Cardiac muscle cell (in vitro differentiated cells and primary cell): Measurements from ENCODE around the gene CYP2W1. TPM values are rescaled to one million over a fixed set of nuclear protein-coding genes. Genes with fewer than 3 reads are reported as not detected.

ENCODE experiments used
- DNase-seq, 2 donors: peaks; one replicate each; pipeline versions ENCODE4 v3.0.0 to v3.0.0-alpha.2; 2010 to 2017; ENCODE audit warnings: low read depth in 1 of 2, low spot score in 1 of 2
- H3K27ac ChIP-seq: fragments of 200-600 bp; sonication (generic); 2 replicates; pipeline ENCODE4 v1.5.1; 2016
- H3K27me3 ChIP-seq: fragments of 200-600 bp; sonication (generic); 2 replicates; pipeline ENCODE4 v1.6.0; 2016; ENCODE audit warnings: control low read depth
- H3K36me3 ChIP-seq: fragments of 200-600 bp; sonication (generic); 2 replicates; pipeline ENCODE4 v1.5.1; 2016; ENCODE audit warnings: control low read depth
- H3K4me1 ChIP-seq: fragments of 200-600 bp; sonication (generic); 2 replicates; pipeline ENCODE4 v1.8.1; 2017; ENCODE audit warnings: low read depth, mild to moderate bottlenecking, mixed run types
- H3K4me3 ChIP-seq: fragments of 200-600 bp; sonication (generic); 2 replicates; pipeline ENCODE4 v1.5.1; 2016; ENCODE audit warnings: mild to moderate bottlenecking
- H3K9me3 ChIP-seq: fragments of 200-600 bp; sonication (generic); 2 replicates; pipeline ENCODE4 v1.5.1; 2017; ENCODE audit warnings: low read depth, mild to moderate bottlenecking, control low read depth
- polyA plus RNA-seq: library from polyadenylated mRNA; unstranded; fragments of >200 nt; fragmentation: Nextera tagmentation; extraction: Ambion mirVana; gene quantifications from 2 replicates; pipeline ENCODE4 v1.2.1, GENCODE V29; 2016
- total RNA-seq: library from RNA; depleted of rRNA; stranded (reverse); fragments of >200 nt; gene quantifications from 2 replicates; pipeline ENCODE4 v1.2.3, GENCODE V29; 2016
- TF ChIP-seq, protein P1 (sequence below): IDR thresholded peaks from 2 replicates; pipeline ENCODE4 v1.5.1; 2012; ENCODE audit warnings: low read depth, mild to moderate bottlenecking, low read length

The CYP2W1 gene
- total and polyA plus RNA-seq, 2 experiments from 2014 or later = 0.10 to 3.4 TPM

DNA sequence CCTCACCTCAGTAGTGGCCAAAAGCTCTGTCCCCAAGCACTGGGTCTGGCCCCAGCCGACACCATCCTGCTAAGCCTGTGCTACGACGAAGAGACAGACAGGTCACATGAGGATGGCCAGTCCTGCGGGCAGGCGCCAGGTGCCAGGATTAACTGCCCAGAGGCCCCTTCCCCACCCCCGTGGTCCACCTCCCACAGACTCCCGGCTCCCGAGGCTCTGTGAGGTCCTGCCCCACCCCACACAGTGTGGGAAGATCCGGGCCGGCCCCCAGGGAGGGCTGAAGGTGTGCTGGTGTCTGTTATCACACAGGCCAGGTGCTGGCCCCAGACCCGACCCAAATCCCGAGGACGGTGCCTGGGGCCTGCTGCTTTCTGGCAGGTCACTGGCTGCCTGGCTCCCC, 27.2 kb downstream of the CYP2W1 start:
- no peaks in the 10 kb centered on the region for H3K9me3 ChIP-seq
- DNase-seq = no peak
- H3K27ac ChIP-seq = no peak overlapping the region
- no peaks in the 10 kb centered on the region for H3K27me3 ChIP-seq
- no peaks in the 10 kb centered on the region for H3K4me1 ChIP-seq
- TF ChIP-seq, protein P1, sequence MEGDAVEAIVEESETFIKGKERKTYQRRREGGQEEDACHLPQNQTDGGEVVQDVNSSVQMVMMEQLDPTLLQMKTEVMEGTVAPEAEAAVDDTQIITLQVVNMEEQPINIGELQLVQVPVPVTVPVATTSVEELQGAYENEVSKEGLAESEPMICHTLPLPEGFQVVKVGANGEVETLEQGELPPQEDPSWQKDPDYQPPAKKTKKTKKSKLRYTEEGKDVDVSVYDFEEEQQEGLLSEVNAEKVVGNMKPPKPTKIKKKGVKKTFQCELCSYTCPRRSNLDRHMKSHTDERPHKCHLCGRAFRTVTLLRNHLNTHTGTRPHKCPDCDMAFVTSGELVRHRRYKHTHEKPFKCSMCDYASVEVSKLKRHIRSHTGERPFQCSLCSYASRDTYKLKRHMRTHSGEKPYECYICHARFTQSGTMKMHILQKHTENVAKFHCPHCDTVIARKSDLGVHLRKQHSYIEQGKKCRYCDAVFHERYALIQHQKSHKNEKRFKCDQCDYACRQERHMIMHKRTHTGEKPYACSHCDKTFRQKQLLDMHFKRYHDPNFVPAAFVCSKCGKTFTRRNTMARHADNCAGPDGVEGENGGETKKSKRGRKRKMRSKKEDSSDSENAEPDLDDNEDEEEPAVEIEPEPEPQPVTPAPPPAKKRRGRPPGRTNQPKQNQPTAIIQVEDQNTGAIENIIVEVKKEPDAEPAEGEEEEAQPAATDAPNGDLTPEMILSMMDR = no peak
- no peak overlapping the region for H3K4me3 ChIP-seq
- no peaks in the 10 kb centered on the region for H3K36me3 ChIP-seq

DNA sequence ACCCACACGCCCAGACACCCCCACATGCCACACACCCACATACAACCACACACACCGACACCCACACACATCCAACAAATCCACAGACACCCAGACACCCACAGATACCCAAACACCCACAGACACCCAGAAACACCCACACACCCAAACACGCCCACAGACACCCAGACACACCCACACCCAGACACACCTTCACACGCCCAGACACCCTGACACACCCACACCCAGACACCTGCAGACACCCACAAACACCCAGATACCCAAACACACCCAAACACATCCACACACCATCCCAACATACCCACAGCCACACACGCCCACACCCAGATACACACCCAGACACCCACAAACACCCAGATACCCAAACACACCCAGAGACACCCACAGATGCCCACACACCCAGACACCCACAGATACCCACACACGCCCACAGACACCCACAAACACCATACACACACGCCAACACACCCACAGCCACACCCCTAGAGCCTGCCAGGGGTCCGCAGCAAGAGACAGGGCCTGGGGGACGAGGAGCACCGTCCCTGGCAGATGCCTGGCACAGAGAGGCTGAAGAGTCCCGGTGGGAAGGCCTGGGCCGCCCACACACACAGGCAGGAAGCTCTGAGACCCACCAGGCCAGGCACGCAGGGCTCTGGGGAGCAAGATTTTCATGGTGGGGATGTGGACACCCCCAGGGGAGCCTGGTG, 28.5 kb downstream of the CYP2W1 start:
- no peak overlapping the region for H3K4me3 ChIP-seq
- H3K27ac ChIP-seq = no peak overlapping the region
- no peak for DNase-seq
- no peaks in the 10 kb centered on the region for H3K9me3 ChIP-seq
- no peaks in the 10 kb centered on the region for H3K27me3 ChIP-seq
- no peaks in the 10 kb centered on the region for H3K36me3 ChIP-seq
- TF ChIP-seq, protein P1 = no peak
- no peaks in the 10 kb centered on the region for H3K4me1 ChIP-seq

DNA sequence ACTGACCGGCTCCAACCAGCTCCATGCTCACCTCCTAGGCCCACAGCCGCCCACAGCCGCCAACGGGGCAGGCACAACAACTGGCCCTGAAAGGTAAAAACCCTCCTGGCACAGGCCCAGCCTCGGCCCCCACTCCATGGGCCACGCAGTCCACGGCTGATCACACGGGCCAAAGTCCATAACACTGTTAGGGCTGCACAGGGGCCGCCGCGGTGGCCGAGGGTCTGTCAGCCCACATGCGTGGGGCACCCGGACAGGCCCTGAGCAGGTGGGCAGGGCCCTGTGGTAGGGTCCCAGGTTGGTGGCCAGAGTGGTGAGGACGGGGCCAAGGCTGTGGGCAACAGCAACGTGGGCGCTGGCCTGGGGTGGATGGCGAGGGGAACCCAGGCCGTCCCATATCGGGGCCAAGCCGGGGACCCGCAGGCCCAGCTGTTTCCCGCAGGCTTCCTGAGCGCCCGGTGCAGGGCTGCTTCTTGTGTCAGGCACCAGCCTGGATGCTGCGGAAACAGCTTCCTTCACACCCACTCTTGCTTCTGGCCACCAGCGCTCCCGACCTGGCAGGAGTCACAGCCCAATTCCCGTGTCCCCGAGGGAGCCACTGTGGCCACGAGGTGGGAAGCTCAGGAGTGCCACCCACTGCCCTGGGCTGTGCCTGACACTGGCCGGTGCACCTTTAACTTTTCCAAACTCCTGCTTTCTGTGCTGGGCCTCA, 29.2 kb downstream of the CYP2W1 start:
- no peak overlapping the region for H3K27ac ChIP-seq
- H3K4me3 ChIP-seq = no peak overlapping the region
- no peaks in the 10 kb centered on the region for H3K27me3 ChIP-seq
- DNase-seq = no peak
- H3K9me3 ChIP-seq = no peaks in the 10 kb centered on the region
- H3K36me3 ChIP-seq = no peaks in the 10 kb centered on the region
- TF ChIP-seq, protein P1 = no peak
- H3K4me1 ChIP-seq = no peaks in the 10 kb centered on the region

DNA sequence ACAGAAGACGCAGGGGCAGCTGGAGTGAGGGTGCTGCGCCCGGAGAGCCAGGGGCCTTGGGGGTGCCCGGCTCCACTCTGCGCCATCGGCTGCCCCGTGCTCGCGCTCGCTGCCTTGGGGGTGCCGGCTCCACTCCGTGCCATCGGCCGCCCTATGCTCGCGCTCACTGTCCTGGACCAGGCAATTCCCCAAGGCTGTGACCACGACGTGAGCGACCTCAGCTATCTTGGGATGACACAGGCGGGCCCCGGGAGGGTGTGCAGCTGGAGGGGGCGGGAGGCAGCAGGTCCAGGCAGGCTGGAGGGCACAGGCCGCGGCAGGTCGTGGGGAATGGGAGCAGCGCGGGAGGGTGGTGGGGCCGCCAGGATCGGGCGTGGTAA, 29.7 kb downstream of the CYP2W1 start:
- H3K27ac ChIP-seq = no peak overlapping the region
- H3K4me1 ChIP-seq = no peaks in the 10 kb centered on the region
- H3K4me3 ChIP-seq = no peak overlapping the region
- H3K27me3 ChIP-seq = no peaks in the 10 kb centered on the region
- no peaks in the 10 kb centered on the region for H3K36me3 ChIP-seq
- DNase-seq = no peak
- TF ChIP-seq, protein P1 = no peak
- H3K9me3 ChIP-seq = no peaks in the 10 kb centered on the region

DNA sequence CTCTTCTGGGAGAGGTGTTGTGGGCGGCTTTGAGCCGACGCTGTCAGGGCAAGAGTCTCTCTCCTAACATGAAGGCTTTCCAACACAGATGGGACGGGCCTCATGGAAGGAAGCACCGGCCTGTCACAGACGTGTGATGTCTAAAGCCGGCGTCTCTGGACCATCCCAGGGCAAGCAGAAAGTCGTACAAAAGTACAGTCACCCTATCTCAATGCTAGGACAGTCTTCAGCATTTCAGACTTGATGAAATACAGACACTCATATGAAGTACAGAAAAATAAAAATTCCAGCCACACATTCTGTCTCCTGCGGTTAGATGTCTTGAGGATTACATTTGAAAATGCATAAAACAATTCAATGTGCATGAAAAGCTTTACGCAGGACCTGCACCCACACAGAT, 30.6 kb downstream of the CYP2W1 start:
- no peaks in the 10 kb centered on the region for H3K27me3 ChIP-seq
- H3K4me3 ChIP-seq = no peak overlapping the region
- H3K27ac ChIP-seq = peak overlapping the region; percentile 7
- H3K4me1 ChIP-seq = no peaks in the 10 kb centered on the region
- TF ChIP-seq, protein P1 = no peak
- H3K9me3 ChIP-seq = no peaks in the 10 kb centered on the region
- no peaks in the 10 kb centered on the region for H3K36me3 ChIP-seq
- no peak for DNase-seq
